GM18520 (cell line): ENCODE results near the gene ABHD16A.

Source experiments
- ATAC-seq: cut with Tn5 transposase; IDR thresholded peaks from one replicate; pipeline ENCODE4 v1.9.1; 2021; ENCODE audit not compliant: unreplicated experiment

ABHD16A gene

GRCh38 chr6:31663126-31663960 is 39.8 kb downstream of the ABHD16A start:
- ATAC-seq = no peak

GRCh38 chr6:31662124-31662723 is 40.9 kb downstream of the ABHD16A start:
- ATAC-seq = no peak

- ATAC-seq = no peak
These were observed 41.6 kb downstream of the ABHD16A start for GRCh38 chr6:31661262-31662123.

GRCh38 chr6:31660381-31661261 is 42.5 kb downstream of the ABHD16A start, which contains the start of gene C6orf47:
C6orf47 (minus strand) TSS chr6:31660778; CDS start chr6:31659947, 831 bp downstream.
- no peak for ATAC-seq

- ATAC-seq = no peak
These were observed 43.3 kb downstream of the ABHD16A start for GRCh38 chr6:31659649-31660380.

- no peak for ATAC-seq
These were observed 44.0 kb downstream of the ABHD16A start for GRCh38 chr6:31658983-31659648.

- ATAC-seq = no peak
These were observed 44.9 kb downstream of the ABHD16A start for GRCh38 chr6:31658158-31658688.

- ATAC-seq = no peak
These were observed 45.5 kb downstream of the ABHD16A start for GRCh38 chr6:31657406-31658157.

- no peak for ATAC-seq
These were observed 47.5 kb downstream of the ABHD16A start, which contains the start of gene APOM for GRCh38 chr6:31655349-31656237. APOM (plus strand) TSS chr6:31655894; CDS start chr6:31655967, 73 bp downstream.

- no peak for ATAC-seq
These were observed 48.4 kb downstream of the ABHD16A start for GRCh38 chr6:31654574-31655348.

GRCh38 chr6:31652925-31653724 is 50.0 kb downstream of the ABHD16A start:
- ATAC-seq = peak; percentile 40

GRCh38 chr6:31651602-31652191 is 51.4 kb downstream of the ABHD16A start:
- peak; percentile 24 for ATAC-seq

- no peak for ATAC-seq
These were observed 57.8 kb downstream of the ABHD16A start for GRCh38 chr6:31645325-31645724.

GRCh38 chr6:31643818-31644454 is 59.2 kb downstream of the ABHD16A start:
- ATAC-seq = no peak
